NK-92 (cell line): ENCODE measurements around the gene PKD1.
"Not testable (repeated sequence)": the region's sequence is repeated elsewhere in the genome, so short reads cannot be mapped to it uniquely, and the experiment has no call there.

ENCODE experiments used
- DNase-seq: peaks from one replicate; lab custom pipeline; 2025; ENCODE audit not compliant: unreplicated experiment; lab: John Stamatoyannopoulos, UW

PKD1 gene

GRCh38 chr16:2152695-2153506, 17.2 kb upstream of the PKD1 start:
- no peak for DNase-seq

GRCh38 chr16:2151188-2152091, 15.7 kb upstream of the PKD1 start:
- DNase-seq = no peak

- no peak for DNase-seq
Measured at GRCh38 chr16:2150418-2151187, 14.9 kb upstream of the PKD1 start.

- DNase-seq = no peak
Measured at GRCh38 chr16:2149630-2150417, 14.1 kb upstream of the PKD1 start.

GRCh38 chr16:2148714-2149629, 13.3 kb upstream of the PKD1 start:
- no peak for DNase-seq

- DNase-seq = no peak
Measured at GRCh38 chr16:2147981-2148671, 12.4 kb upstream of the PKD1 start, which contains the start of gene RAB26. RAB26 (plus strand) TSS chr16:2148625; CDS start chr16:2148784, 159 bp downstream.

- no peak for DNase-seq
Measured at GRCh38 chr16:2147378-2147777, 11.7 kb upstream of the PKD1 start.

- no peak for DNase-seq
Measured at GRCh38 chr16:2145843-2146242, 10.1 kb upstream of the PKD1 start.

- no peak for DNase-seq
Measured at GRCh38 chr16:2143878-2144485, 8.3 kb upstream of the PKD1 start.

GRCh38 chr16:2142942-2143877, 7.5 kb upstream of the PKD1 start:
- no peak for DNase-seq

- not testable (repeated sequence) for DNase-seq
Measured at GRCh38 chr16:2135071-2135470, 627 bp downstream of the PKD1 start.

GRCh38 chr16:2133797-2134196, 1.9 kb downstream of the PKD1 start:
- DNase-seq = not testable (repeated sequence)

- DNase-seq = not testable (repeated sequence)
Measured at GRCh38 chr16:2129890-2130447, 5.7 kb downstream of the PKD1 start.

- DNase-seq = not testable (repeated sequence)
Measured at GRCh38 chr16:2129251-2129650, 6.4 kb downstream of the PKD1 start.

- not testable (repeated sequence) for DNase-seq
Measured at GRCh38 chr16:2127630-2128280, 7.9 kb downstream of the PKD1 start.

- DNase-seq = not testable (repeated sequence)
Measured at GRCh38 chr16:2126928-2127556, 8.7 kb downstream of the PKD1 start.
